IPS DF 4.7 (cell line): ENCODE measurements around the gene RNASEL.

Experiments
- DNase-seq: peaks from one replicate; pipeline ENCODE4 v3.0.0-alpha.2; 2013; ENCODE audit warnings: low spot score; ENCODE audit errors: extremely low read depth

Gene RNASEL

DNA sequence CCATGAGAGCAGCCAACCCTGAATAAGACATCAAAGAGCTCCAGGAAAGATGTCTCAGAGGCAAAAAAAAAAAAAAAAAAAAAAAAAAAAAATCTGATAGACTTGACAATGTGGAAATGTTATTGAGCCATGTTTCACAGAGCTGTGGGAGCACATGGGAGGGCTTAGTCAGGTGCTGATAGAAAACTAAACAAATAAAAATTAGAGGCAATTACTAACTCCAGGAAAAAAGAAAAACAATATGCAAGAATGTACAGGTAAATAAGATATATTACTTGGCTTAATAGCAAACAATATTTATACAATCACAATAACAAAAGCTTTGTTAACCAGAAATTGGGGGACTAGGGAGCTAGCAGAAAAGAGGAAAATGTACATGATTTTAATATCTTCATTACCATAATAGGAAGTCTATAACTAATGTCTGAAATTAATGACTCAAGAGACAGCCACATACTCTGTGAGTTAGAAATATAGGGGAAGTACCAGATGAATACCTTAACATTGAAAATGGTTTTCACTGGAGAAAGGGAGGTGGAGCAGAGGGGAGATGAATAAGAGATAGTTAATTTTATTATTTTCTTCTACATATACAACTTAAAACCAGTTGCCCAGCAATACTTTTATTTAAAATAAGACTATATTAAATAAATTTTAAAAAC lies 32.0 kb upstream of the RNASEL start:
- no peak for DNase-seq

DNA sequence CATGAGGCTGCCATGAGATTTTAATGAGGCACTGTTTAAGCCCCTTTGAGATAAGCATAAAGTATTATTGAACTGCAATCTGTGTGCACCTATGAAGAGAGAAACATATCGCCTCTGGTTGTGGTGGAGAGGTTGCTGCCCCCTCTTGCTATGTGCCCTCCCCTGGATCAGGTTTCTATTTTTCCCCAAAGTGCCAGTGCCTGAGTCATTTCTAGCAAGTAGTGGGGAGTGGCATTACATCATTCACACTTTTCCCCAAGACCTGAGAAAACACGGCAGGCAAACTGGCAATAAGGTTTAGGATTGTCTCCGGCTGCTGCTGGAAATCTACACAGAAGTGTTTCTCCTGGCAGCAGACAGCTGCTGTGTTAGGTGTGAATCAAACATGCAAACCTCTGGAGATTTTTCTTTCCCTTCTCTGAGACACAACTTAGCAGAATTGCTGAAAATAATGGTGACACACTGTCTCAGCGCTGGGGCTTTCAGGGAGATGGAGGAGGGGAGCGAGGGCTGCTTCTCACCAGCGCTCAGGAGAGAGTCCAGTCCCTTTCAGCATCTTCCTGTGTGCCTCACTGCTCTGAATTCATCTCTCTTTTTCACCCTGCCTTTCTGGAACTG lies 28.8 kb upstream of the RNASEL start:
- DNase-seq, result no peak

DNA sequence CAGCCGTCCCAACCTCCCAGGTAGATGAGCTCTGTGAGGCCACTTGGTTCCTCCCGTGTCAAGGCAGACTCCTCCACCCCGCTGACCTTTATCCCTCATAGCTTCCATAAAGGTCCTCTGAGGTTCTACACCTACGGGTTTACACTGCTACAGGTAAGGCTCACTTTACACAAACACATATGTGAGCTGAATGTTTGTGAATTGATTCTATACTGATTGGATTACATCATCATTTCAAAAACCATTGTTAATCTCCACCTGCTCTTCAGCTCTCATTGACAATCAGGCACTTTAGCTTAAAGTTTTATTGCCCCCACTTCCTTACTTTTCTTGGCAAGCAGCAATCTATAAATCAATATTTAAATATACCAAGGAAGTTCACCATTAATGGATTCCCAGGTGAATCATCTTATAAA lies 28.0 kb upstream of the RNASEL start:
- no peak for DNase-seq

DNA sequence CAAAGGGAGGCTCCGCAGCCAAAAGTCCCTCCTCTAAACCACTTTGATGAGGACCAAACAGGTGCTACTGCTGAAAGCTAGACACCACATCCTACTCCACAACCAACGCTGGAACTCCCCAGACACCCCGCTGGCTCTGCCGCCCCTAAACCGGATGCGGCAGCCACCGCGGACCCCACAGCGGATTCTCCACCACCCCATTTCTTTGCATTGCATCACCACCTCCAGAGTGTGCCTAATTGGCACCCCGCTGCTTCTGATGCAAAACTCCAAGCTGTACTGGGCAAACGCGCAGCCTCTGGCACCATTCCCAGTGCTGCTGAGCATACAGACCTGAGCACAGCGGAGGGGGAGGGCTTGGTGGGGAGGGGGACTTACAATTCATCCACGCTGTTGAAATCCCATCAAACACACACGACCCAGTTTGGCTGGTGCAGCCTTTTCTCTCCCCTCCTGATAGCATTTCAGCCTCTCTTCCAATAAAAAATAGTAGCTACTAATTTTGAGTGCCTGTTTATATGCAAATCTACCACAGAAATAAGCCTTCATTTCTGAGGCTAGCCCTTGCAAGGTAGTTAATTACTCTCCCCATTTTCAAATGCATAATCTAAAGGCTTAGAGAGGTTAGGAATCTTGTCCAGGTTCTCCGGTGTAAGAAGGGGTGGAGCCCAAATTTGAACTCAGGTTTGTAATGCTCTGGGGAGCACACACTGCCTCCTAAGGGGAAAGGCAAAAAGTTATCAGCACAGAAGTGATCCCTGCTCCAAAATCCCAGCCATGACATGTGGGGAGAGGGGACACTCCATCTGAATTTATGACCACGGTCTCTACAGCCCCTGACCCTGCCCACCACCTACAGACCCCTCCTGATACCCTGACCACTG lies 27.3 kb upstream of the RNASEL start:
- DNase-seq, result no peak

DNA sequence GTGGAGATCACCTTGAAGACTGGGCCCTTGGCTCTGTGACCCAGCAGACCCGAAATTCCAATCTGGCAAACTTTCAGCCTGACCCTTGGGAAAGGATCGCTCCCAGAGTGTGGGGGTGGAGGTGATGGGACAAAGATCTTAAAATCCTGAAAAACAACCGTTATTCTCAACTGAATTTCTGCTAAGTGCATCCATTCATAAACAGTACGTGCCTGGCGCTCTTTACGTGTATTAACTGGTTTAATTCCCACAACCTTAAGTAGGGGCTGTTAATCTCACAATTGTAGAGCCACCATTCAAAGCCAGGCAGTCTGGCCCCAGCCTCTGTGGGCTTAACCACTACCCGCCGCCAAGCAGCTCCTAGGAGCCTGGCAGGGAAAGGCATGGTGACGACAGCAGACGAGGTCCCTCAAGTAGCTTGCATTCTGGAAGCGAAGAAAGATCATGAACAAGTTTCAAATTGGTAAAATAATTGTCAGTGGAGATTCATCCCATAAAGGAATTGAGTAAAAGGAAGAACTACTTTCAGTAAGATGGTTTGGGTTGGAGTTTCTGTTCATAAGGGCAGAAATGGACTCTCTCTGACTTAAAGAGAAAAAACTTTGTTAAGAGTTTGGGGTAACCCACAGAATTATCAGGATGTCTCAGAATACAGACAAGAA lies 26.5 kb upstream of the RNASEL start:
- DNase-seq, result no peak

DNA sequence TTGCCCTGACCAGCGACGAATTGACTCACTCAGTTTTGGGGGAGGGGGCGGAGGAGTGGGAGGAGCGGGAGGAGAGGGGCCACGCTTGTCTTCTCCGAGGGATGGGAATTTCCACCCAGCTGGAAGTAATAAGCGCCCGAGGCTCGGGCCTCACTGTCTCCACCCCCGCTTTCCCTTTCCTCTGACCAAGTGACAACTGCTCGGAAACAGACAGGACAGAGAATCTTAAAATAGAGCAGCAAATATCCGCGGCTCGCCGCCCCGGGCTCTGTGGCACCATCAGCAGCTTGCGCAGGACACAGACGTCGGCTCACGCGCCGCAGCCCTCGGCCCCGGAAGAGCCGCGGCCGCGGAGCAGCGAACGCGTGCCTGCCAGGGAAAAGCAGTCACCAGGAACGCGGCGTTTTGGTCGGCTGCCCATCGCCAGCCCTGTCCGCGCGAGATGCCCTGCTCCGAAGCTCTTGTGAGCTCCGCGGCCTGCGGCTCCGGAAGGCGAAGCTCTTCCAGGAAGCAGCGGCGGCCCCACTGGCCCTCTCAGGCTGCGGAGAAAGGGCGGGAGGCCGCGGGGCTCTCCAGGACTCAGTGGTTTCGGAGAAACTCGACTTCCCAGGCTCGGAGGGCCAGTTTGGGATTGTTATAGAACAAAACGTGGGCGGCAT lies 25.9 kb upstream of the RNASEL start:
- DNase-seq, result no peak

DNA sequence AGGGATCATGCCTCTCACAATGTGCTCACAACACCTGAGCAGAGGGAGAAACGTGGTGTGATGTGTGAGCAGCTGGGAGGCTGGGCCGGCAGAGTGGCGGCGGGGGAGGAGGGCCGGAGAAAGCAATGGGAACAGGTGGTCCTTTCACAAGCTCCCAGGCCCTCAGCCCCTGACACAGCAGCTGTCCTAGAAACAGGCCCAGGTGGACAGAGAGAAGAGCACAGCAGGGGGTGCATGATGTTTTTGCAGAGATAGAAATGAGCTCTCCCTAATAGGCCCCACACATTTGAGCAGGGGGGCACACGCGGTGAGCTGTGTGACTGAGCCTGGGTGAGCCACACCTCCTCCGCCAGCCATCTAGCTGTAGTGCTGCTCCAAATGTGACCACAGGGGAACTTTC lies 22.7 kb upstream of the RNASEL start:
- DNase-seq, result no peak

DNA sequence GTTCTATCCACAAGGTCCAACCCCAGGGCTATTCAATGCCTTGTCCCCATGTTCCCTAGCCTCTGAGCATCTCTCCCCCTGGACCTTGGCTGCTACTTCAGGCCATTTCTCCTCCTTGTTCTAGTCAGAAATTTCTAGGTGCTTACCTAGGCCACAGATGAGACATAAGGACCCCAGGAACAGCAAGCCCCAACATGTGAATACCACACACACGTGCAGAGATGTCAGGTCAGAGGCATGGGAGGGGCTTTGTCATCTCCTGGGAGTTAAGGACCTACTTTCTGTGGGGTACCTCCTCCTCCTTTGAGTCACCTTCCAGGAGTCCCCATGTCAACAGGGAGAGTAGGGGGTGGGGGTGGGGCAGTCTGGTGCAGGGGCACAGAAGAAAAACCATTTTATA lies 22.3 kb upstream of the RNASEL start:
- no peak for DNase-seq

DNA sequence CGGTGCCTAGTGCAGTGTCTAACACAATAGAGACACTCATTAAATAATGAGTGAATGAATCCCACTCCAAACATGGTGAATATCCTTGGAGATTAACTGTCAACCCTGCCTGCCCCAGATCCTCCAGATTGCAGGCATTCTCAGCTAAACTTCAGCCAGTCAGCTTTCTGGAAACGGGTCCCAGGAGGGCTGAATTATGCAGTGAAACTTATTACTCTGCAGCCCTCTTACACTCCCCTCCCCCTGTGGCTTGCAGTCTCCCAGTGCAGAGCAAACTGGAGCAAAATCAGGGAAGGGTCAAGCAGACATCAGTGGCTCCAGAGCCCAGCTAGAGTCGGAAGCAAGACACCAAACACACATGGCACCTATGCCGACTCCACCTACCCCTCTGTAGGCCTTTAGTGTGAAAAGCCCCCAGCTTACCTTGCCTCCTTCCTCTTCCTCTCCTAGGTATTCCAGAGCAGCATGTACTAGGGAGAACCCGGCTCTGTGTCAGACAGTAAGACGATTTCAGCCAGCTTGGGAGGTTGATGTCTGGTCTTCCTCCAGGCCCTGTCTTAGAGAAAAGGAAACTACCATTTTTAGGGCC lies 21.6 kb upstream of the RNASEL start:
- no peak for DNase-seq

DNA sequence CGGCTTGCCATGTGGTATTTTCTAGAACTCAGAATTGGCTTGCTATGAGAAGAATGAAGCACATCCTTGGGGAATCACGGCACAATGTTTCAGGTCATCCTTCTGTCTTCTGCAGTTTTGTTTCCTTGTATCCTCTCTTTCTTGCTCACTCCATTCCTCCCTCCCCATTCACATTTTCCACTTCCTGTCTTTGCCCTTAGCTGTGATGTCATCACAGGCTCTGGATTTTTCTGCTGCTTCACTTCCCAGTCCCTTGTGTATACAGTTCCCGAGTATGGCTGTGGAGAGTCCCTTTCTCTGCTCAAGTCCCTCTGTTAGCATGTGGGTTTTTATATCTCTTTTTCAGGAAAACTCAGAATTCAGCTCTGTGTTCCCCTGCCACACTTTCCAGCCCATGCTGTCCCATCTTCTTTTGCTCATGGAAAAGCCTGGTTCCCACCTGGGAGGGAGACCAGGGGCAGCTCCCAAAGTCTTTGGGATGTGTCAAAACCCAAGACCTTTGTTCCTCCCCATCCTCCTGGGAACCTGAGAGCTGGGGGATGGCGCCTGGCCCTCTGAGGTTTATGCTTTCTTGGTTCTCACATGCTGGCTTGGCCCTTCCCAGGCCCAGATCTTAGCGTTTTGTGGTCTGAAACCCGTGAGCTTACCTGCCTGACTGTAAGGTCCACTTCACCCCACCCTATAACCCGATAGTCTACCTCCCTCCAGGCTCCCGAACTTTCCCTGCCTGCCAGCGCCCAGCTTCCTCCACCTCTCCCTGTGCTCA lies 20.0 kb upstream of the RNASEL start:
- DNase-seq, result no peak

DNA sequence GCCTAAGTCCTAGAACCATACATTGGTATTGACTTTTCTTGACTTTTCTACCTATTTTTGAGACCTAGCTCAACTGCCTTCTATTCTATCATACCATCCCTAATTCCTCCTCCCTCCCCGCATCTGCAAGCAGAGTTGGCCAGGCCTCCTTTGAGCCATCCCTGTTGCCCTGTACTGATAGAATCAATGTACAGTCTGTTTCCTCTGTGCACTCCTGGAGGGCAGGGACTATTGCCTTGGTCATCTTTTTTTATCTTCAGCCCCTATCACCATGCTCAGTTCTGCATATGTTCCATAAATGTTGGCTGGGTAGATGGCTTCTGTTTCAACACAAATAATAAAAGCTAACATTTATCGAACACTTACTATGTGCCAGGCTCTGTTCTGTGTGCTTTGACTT lies 19.2 kb upstream of the RNASEL start:
- DNase-seq, result no peak

DNA sequence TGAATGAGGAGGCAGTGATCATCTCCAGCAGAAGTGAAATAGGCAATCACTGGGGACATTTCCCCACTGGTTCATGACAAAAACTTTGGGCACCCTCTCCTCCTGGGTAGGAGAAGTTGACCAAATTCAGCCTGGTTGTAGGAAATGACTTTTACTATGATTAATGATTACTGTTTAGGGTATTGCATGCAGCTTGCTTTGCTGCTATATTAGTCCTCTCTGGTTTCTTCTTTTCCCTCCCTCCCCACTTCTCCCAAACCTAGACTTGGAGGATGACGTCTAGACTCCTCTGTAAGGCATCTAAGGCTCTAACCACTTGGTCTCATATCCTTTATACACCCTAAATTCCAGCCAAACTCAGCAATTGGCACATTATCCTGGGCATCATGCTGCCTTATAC lies 18.5 kb upstream of the RNASEL start:
- DNase-seq, result no peak

DNA sequence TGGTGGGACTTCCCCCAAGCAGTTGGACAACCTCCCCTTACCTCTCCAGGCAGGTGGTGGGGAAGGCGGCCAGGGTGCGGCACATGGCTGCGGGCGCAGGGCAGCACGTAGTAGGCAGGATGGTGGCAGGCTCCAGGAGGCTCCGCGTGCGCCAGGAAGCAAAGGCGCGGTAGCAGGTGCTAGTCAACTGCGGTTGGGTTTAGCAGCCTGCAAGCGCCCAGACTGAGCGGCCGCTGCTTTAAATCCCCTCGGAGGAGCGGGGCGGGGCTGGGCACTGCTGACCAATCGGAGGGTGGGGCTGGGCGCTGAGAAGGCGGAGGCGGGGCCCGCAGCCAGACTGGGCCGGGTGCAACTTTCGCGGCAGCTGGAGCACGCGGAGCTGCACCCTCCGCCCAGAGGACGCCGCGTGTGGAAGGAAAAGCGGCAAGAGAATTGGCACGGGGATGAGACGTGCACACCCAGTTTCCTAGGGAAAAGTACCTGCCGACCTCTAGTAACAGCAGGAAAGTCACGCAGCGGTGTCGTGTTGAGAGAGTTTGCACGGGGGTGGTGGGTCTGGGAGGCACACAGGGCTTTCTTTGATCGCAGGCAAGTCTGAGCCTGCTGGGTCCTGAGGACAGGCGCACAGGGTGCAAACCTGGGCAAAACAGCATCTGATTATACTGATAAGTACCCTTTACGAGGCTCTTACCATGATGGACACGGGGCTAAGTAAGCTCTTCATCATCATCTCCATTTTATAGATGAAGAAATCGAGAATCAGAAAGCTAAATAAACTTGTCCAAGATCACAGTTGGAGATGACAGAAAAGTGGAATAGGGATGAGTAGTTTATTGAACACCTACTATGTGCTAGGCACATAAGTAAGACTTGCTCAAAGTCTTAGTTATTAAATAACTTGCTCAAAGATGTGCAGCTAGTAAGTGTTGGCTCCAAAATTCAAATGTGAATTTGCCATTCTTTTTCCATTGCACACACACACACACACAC lies 15.4 kb upstream of the RNASEL start, which contains the start of gene RGS16:
TSS of gene RGS16 (minus strand) at position 215 of the 990 bp plus-strand sequence. CDS start at position 85, 130 bp downstream.
- no peak for DNase-seq

DNA sequence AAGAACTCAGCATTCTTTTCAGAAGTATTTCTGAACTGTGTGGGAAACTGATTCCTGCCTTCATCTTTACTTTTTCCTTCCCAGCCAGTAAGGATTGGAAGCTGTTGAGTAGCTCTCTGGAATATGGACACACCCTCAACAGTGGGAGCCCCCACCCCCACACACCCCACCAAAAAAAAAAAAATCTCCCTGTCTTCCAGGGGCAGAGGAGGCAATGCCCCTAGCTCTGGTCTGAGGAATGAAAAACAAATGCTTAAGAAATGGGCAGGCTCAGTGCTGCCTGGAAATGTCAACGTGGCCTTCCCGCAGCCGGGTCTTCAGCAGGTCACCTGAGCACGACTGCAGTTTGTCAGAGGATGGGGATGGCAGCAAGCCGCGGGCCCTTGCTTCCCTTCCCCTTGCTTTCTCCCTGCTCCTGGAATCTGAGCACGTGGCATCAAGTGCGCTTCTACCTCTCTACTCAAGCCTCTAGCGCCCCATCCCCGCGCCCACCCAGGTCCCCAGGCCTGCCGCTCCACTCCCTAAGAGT lies 14.7 kb upstream of the RNASEL start:
- no peak for DNase-seq

DNA sequence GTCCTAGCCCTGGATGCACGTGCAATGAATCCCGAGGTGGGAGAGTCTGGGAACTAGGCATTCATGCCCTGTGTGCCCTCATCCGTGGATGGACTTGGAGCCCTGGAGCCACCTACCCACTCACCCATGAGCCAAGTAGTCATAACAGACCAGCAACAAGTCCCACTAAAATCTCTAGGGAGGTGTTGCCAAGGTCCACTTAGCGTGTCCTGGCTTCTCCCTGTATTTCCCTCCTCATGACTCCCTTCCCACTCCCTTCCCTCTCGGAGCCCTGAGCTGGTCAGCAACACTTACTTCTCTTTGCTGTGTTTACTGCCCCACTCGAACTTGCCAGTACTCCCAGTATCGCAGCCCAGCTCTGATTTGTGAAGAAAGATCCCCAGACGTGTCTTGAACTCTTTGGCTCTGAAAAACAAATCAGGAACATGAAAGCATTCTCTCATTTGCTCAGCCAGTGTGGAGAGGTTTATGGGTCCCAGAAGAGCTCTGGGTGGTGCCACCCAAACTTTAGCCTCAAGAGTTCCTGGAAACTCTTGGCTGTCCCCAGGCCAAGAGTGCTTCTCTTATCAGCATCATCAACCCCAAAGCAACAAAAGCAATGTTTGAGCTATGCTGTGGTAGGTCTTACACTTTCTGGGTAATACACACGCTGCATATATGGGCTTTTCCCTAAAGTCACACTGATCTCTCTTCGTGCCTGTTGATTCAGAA lies 14.0 kb upstream of the RNASEL start:
- no peak for DNase-seq

DNA sequence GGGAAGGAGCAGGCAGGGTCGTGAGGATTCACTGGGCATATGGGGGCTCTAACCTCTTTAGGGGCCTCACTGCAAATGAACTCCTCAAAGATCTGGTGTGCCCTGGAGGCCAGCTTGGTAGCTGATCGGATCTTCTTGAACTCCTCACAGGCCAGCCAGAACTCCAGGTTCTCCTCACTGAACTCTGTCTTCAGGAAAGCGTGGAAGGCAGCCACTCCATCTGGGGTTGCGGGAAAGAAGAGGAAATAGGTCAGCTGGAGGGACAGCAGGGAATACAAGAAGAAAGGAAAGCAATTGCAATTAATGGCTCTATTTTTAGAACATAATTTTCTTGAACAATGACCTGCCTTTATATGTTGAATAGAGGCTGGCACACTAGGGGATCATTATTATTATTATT lies 12.9 kb upstream of the RNASEL start:
- DNase-seq, result no peak

DNA sequence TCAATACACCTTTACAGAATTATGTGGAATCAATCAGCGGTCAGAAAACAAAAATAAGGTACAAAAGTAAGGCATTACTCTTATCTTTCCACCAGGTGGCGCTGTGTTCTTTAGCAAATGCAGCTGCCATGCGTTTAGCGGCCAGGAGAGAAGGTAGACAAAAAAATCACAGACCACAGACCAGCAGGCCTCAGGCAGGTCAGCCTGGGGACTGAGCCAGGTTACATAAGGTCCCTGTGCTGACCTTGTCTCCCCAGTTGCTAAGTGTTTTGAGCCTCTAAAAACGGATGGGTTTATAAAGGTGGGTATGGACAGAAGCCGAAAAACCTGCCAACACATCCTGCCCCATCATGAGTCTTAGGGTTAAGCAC lies 12.3 kb upstream of the RNASEL start:
- DNase-seq, result no peak

DNA sequence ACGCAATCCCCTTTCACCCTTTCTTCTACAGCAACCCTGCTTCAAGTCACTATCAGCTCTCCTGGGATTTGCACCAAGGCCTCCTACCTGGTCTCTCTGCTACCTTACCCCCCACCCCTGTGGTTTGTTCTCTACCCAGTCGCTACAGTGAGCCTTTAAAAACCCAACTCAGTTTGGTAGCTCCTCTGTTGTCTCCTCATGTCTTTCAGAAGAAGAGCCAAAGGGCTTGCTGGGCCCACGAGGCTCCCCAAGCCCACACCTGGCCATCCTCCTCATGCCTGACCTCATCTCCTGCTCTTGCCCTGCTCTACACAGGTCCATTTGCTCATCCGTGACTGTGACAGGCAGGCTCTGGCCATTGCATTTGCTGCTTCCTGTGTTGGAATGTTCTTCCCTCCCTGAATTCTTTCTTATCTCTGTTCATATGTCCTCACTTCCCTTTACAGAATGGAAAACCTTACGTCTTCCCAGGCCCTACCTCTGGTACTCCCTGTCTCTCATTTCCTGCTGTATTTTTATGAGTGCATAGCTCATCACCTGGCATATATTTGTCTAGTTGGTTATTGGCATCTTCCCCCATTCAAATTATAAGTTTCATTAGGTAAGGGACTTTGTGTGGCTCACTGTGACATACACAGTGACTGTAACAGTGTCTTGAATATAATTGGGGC lies 11.8 kb upstream of the RNASEL start:
- no peak for DNase-seq
